BJ (cell line): ENCODE measurements around the gene B4GAT1. TPM values are rescaled to one million over a fixed set of nuclear protein-coding genes. Genes with fewer than 3 reads are reported as not detected.

ENCODE experiments used
- CTCF ChIA-PET: fragments of 350-600 bp; formaldehyde crosslinking; extraction: SDS; loops from one replicate; lab custom pipeline; 2021; ENCODE audit warnings: antibody characterized with exemption, inconsistent platforms; lab: Yijun Ruan, JAX
- POLR2A ChIA-PET: fragments of 300-600 bp; sonication (Branson Sonifier 250); formaldehyde crosslinking; extraction: SDS; loops from one replicate; lab custom pipeline; 2021; ENCODE audit warnings: antibody characterized with exemption; lab: Charles Lee
- DNase-seq: peaks from one replicate; pipeline ENCODE4 v3.0.0-alpha.2; 2011; ENCODE audit warnings: low read depth
- H3K27me3 ChIP-seq: 2 replicates; pipeline ENCODE4 v1.6.0; 2011; ENCODE audit warnings: low read length; ENCODE audit not compliant: control insufficient read depth, insufficient read depth
- H3K36me3 ChIP-seq: 2 replicates; pipeline ENCODE4 v1.5.1; 2011; ENCODE audit warnings: low read length; ENCODE audit not compliant: control insufficient read depth, insufficient read depth
- H3K4me3 ChIP-seq: 2 replicates; pipeline ENCODE4 v1.5.1; 2011; ENCODE audit warnings: low read depth, mild to moderate bottlenecking, control low read depth, low read length
- polyA plus RNA-seq: library from polyadenylated mRNA; depleted of rRNA; stranded (reverse); fragments of >200 nt; gene quantifications from 2 replicates; pipeline ENCODE4 v1.2.3, GENCODE V29; 2011
- TF ChIP-seq, protein P1 (sequence below): IDR thresholded peaks from 2 replicates; pipeline ENCODE4 v1.5.1; 2011; ENCODE audit warnings: low read depth, mild to moderate bottlenecking, control low read depth, inconsistent platforms, low read length, moderate library complexity; ENCODE audit not compliant: insufficient read depth

Gene B4GAT1
- polyA plus RNA-seq, 1 experiment, result 16.8 TPM

DNA sequence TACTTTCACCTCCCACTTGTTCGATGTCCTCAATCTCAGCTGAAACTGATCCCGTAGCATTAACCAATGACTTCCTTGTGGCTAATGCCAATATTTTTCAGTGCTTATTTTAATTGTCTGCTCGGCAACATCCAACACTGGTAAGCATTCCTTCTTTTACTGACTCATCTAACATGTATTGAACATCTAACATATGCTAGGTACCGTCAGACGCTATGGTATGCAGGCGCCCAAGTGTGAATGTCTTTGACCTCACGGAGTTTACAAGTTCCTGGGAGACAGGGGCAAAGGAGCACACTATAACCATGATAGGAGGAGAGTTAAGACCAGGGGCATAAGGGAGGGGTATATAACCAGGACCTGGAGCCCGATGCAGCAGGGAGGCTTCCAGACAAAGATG is 4.3 kb downstream of the B4GAT1 start:
- CTCF ChIA-PET, result interaction anchor here (1.4 to 9.2 kb wide), 4 partner anchors 8 to 74 kb away, joined by 4 to 81 read pairs (median 14); partner anchors contain the start of gene RIN1
- peaks cover 24% of the 10 kb centered on the region for H3K36me3 ChIP-seq
- H3K4me3 ChIP-seq, result no peak overlapping the region
- H3K27me3 ChIP-seq, result no peaks in the 10 kb centered on the region
- DNase-seq, result no peak
- TF ChIP-seq, protein P1, sequence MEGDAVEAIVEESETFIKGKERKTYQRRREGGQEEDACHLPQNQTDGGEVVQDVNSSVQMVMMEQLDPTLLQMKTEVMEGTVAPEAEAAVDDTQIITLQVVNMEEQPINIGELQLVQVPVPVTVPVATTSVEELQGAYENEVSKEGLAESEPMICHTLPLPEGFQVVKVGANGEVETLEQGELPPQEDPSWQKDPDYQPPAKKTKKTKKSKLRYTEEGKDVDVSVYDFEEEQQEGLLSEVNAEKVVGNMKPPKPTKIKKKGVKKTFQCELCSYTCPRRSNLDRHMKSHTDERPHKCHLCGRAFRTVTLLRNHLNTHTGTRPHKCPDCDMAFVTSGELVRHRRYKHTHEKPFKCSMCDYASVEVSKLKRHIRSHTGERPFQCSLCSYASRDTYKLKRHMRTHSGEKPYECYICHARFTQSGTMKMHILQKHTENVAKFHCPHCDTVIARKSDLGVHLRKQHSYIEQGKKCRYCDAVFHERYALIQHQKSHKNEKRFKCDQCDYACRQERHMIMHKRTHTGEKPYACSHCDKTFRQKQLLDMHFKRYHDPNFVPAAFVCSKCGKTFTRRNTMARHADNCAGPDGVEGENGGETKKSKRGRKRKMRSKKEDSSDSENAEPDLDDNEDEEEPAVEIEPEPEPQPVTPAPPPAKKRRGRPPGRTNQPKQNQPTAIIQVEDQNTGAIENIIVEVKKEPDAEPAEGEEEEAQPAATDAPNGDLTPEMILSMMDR, result no peak
- POLR2A ChIA-PET, result interaction anchor here (0.7 kb wide), 1 partner anchor 78 kb away, joined by 3 read pairs; no protein-coding TSS in a partner anchor

DNA sequence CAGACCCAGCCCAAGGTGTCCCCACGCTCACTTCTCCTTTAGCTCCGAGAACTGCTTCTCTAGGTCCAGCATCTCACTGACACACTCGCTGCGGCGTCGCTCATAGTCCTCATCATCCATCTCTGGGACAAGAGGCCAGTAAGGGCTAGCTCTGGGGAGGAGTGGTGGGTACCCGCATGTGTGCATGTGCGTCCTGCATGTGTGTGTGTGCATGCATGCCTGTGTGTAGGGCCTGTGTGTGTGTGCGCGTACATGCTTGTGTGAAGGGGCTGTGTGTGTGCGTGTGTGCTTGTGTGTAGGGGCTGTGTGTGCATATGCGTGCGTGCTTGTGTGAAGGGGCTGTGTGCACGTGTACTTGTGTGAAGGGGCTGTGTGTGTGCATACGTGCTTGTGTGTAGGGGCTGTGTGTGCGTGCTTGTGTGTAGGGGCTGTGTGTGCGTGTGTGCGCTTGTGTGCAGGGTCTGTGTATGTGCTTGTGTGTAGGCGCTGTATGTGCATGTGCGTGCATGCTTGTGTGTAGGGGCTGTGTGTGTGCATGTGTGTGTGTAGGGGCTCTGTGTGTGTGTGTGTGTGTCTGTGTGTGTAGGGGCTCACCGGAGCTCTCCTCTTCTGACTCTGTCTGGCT is 5.8 kb downstream of the B4GAT1 start:
- POLR2A ChIA-PET, result no interaction called here
- CTCF ChIA-PET, result interaction anchor here (1.4 to 9.2 kb wide), 2 partner anchors 30 to 75 kb away, joined by 4 to 81 read pairs; no protein-coding TSS in a partner anchor
- no peak for DNase-seq
- Histone ChIP-seq H3K27me3 (no peaks in the 10 kb centered on the region), H3K4me3 (no peak overlapping the region), H3K36me3 (peaks cover 25% of the 10 kb centered on the region)
- TF ChIP-seq, protein P1, result no peak

DNA sequence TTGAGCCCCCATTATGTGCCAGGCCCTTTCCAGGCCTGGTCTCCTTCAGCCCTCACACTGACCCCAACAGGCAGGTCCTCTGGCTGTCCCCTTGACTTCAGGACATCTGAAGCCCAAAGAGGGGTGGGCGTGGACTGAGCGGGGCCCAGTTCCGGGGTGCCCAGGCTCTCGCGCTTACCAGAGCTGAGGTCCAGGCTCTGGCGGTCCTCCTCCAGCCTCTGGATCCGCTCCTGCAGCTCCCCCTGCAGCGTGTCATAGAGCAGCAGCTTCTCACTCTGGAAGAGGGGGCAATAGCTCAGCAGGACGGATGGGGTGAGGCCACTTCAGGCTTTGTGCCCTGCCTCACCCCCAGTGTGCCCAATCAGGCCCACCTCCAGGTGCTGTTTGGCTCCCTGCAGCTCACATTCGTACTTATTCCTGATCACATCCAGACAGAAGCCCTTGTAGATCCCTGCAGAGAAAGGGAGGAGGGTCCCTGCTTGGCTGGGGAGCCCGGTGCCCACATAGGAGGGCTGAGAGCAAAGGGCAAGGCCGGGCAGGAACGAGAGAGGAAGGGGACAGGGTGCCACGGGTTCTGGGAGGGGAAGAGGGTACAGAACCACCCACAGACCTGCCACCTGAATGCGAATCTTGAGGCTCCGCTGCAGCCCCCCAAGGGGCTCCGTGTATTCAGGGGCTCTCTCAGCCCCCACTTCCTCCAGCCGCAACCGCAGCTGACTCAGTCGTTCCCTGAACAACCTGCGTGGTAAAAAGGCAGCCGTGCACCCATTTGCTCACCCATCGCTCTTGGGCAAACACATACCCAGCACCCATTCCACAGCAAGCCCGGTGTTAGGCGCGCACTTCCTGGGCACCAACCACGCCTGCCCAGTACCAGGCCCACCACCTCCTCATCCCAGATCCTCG is 6.6 kb downstream of the B4GAT1 start:
- TF ChIP-seq, protein P1, result no peak
- ChIA-PET POLR2A (no interaction called here), CTCF (interaction anchor here (0.9 to 9.2 kb wide), 3 partner anchors 29 to 48 kb away, joined by 3 to 81 read pairs (median 3); no protein-coding TSS in a partner anchor)
- Histone ChIP-seq H3K27me3 (no peaks in the 10 kb centered on the region), H3K36me3 (peaks cover 25% of the 10 kb centered on the region), H3K4me3 (no peak overlapping the region)
- no peak for DNase-seq

DNA sequence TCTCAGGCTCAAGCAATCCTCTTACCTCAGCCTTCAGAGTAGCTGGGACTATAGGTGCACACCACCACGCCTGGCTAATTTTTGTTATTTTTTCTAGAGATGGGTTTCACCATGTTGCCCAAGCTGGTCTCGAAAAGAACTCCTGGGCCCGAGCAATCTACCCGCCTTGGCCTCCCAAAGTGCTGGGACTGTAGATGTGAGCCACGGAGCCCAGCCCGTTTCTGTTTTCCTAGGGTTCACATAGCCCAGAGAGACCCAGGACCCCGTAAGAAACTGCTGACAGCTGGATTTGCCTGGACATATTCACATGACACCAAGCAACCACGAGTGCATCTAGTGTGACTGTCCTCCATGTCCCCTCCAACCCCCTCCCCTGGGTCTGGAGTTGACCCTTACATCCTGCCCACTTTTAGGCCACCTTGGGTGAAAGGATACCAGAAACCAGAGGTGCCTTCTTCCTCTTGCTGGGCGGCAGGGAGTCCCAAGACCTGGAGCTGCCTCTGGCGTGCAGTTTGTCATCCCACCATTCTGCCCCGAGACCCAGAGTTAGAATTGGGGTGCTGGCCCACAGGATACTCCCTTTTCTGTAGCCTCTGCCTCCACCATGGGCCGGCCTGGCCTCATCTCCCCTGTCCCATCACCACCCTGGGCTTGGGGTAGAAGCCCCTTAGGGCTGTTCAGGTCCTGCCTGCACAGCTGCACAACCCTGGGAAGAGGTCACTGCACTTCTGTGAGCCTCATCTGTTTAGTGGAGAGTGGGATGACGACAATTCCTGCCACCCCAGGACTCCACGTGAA is 7.5 kb downstream of the B4GAT1 start:
- ChIA-PET CTCF (interaction anchor here (0.9 to 9.2 kb wide), 3 partner anchors 28 to 49 kb away, joined by 3 to 81 read pairs (median 3); no protein-coding TSS in a partner anchor), POLR2A (no interaction called here)
- no peak for DNase-seq
- H3K36me3 ChIP-seq, result peaks cover 25% of the 10 kb centered on the region
- TF ChIP-seq, protein P1, result no peak
- H3K27me3 ChIP-seq, result no peaks in the 10 kb centered on the region
- no peak overlapping the region for H3K4me3 ChIP-seq
